K562 (cell line): ENCODE measurements around the gene SHLD1. TPM values are rescaled to one million over a fixed set of nuclear protein-coding genes. Genes with fewer than 3 reads are reported as not detected.

ENCODE experiments used
- ATAC-seq: fragments of 200-7000 bp; cut with Tn5 transposase; 3 replicates; pipeline ENCODE4 v1.9.1; 2020; ENCODE audit warnings: moderate library complexity
- BruUV-seq: library from RNA; stranded (reverse); fragments of 400-500 nt; replicated peaks from 2 replicates; lab custom pipeline; 2021; lab: Mats Ljungman, UMichigan
- CTCF ChIA-PET: fragments of 300-600 bp; formaldehyde crosslinking; extraction: SDS; loops from one replicate; lab custom pipeline; 2021; ENCODE audit warnings: low intra/inter-chr PET ratio; lab: Yijun Ruan, JAX
- POLR2A ChIA-PET: fragments of 300-600, 350-650 bp; sonication (Branson Sonifier 250); formaldehyde crosslinking; extraction: SDS; loops from one replicate; lab custom pipeline; 2021; ENCODE audit warnings: antibody characterized with exemption, inconsistent platforms; lab: Yijun Ruan, JAX
- DNase-seq, 4 experiments: peaks; one replicate each; pipeline versions ENCODE4 v3.0.0 to v3.0.0-alpha.2; 2011 to 2018; ENCODE audit warnings: low spot score in 3 of 4, mixed read lengths in 3 of 4; ENCODE audit errors: extremely low read depth in 1 of 4
- FAIRE-seq: peaks from 2 replicates; lab custom pipeline; 2011; peaks lifted over from hg19 to GRCh38; lab: Jason Lieb, UNC
- H2AFZ ChIP-seq: 2 replicates; pipeline ENCODE4 v1.6.0; 2011; ENCODE audit warnings: low read depth, low read length, control low read depth, inconsistent platforms
- H3K27ac ChIP-seq: fragments of 200-600 bp; 3 replicates; pipeline ENCODE4 v1.8.0; 2011; ENCODE audit warnings: low read depth, mild to moderate bottlenecking, control low read depth, inconsistent platforms, low read length, moderate library complexity, mixed read lengths; ENCODE audit errors: extremely low read depth
- H3K27me3 ChIP-seq, 2 experiments: fragments of 300-600 bp in 1 of 2; 2 replicates in 1 of 2; 3 replicates in 1 of 2; pipeline versions ENCODE4 v1.6.0 to v1.8.0; 2011; ENCODE audit warnings: inconsistent platforms in 2 of 2, low read length in 2 of 2, mild to moderate bottlenecking in 1 of 2, mixed read lengths in 1 of 2, moderate library complexity in 1 of 2; ENCODE audit not compliant: control insufficient read depth in 2 of 2, insufficient read depth in 2 of 2
- H3K36me3 ChIP-seq: fragments of 300-600 bp; 3 replicates; pipeline ENCODE4 v1.8.0; 2011; ENCODE audit warnings: mild to moderate bottlenecking, low read length, inconsistent platforms; ENCODE audit not compliant: control insufficient read depth, insufficient read depth
- H3K4me1 ChIP-seq, 2 experiments: fragments of 200-600 bp in 1 of 2; replicated peaks in 1 of 2; 2 replicates in 1 of 2; 3 replicates in 1 of 2; pipeline versions ENCODE4 v1.5.1 to v1.8.0; 2011; ENCODE audit warnings: inconsistent platforms in 2 of 2, low read length in 2 of 2, mild to moderate bottlenecking in 1 of 2, mixed read lengths in 1 of 2, moderate library complexity in 1 of 2; ENCODE audit not compliant: control insufficient read depth in 2 of 2, insufficient read depth in 2 of 2
- H3K4me2 ChIP-seq: 2 replicates; pipeline ENCODE4 v1.6.1; 2011; ENCODE audit warnings: low read length, control low read depth, inconsistent platforms, mixed read lengths; ENCODE audit not compliant: insufficient read depth
- H3K4me3 ChIP-seq: fragments of 200-600 bp; sonication (generic), shearing (Covaris generic); 2 replicates; pipeline ENCODE4 v1.5.1; 2016; ENCODE audit warnings: control low read depth, inconsistent platforms
- H3K79me2 ChIP-seq: fragments of 200-600 bp; 3 replicates; pipeline ENCODE4 v1.8.0; 2011; ENCODE audit warnings: low read length, inconsistent platforms; ENCODE audit not compliant: control insufficient read depth, insufficient read depth
- H3K9ac ChIP-seq, 2 experiments: 2 replicates each; pipeline versions ENCODE4 v1.6.0 to v1.6.1; 2011; ENCODE audit warnings: low read depth in 2 of 2, low read length in 2 of 2, control low read depth in 1 of 2, inconsistent platforms in 1 of 2, mild to moderate bottlenecking in 1 of 2, mixed read lengths in 1 of 2; ENCODE audit not compliant: insufficient read depth in 1 of 2
- H3K9me1 ChIP-seq: one replicate; pipeline ENCODE4 v1.6.0; 2011; ENCODE audit warnings: inconsistent platforms, mild to moderate bottlenecking, low read length, moderate library complexity; ENCODE audit not compliant: control insufficient read depth, insufficient read depth
- H3K9me3 ChIP-seq: replicated peaks from 2 replicates; pipeline ENCODE4 v1.5.1; 2011; ENCODE audit warnings: low read depth, low read length, inconsistent platforms; ENCODE audit not compliant: control insufficient read depth, insufficient read depth
- H4K20me1 ChIP-seq: replicated peaks from 2 replicates; pipeline ENCODE4 v1.6.1; 2011; ENCODE audit warnings: low read length, inconsistent platforms, mixed read lengths; ENCODE audit not compliant: control insufficient read depth, insufficient read depth
- BCL6 ChIP-seq: fragments of 250-450 bp; sonication (Bioruptor Pico); IDR thresholded peaks from 2 replicates; pipeline ENCODE4 v1.4.0; 2020
- CREBBP ChIP-seq: IDR thresholded peaks from one replicate; pipeline ENCODE4 v1.6.1; 2012; ENCODE audit warnings: low read depth, mild to moderate bottlenecking, control low read depth, inconsistent platforms, low read length
- KLF1 ChIP-seq: fragments of 450-650 bp; IDR thresholded peaks from 2 replicates; pipeline ENCODE4 v1.6.1; 2016; ENCODE audit warnings: missing genetic modification characterization, missing compliant biosample characterization
- TRIM24 ChIP-seq, 2 experiments: fragments of 450-650 bp; IDR thresholded peaks; 2 replicates each; pipeline ENCODE4 v1.6.1; 2016
- ZBTB33 ChIP-seq: sonication (generic); formaldehyde crosslinking; IDR thresholded peaks from 2 replicates; pipeline ENCODE4 v1.8.1; 2023; ENCODE audit warnings: mild to moderate bottlenecking, missing genetic modification reagents
- WGBS: fragments of 100-300 bp; shearing (Covaris generic); methylation state at CpG from one replicate; pipeline ENCODE4 v1.1.6; 2016; ENCODE audit warnings: low coverage, mixed read lengths; ENCODE audit not compliant: insufficient coverage; ENCODE audit errors: missing lambda C conversion rate; 5-methylcytosine and 5-hydroxymethylcytosine counted together
- in situ Hi-C: fragments of 300-500 bp; cut with MboI; formaldehyde crosslinking; loops from 4 replicates; pipeline ENCODE4 v1.15.0; 2018; ENCODE audit warnings: inconsistent platforms, mixed read lengths
- intact Hi-C: fragments of 100-400 bp; cut with micrococcal nuclease; formaldehyde crosslinking; loops from 2 replicates; pipeline ENCODE4 v1.14.2; 2022
- polyA plus RNA-seq, 8 experiments: library from polyadenylated mRNA; depleted of rRNA in 4 of 8; stranded (reverse) in 5 of 8; unstranded in 3 of 8; fragments of >200 nt; fragmentation: Nextera tagmentation in 2 of 8; fragmentation: Illumina TruSeq in 1 of 8; extraction: Ambion mirVana in 2 of 8; extraction: Trizol in 1 of 8; gene quantifications; 2 replicates each; pipeline versions ENCODE4 v1.2.1 to v1.2.3, GENCODE V29; 2011 to 2014; ENCODE audit warnings: inconsistent platforms in 1 of 8, missing spikeins in 1 of 8
- total RNA-seq, 7 experiments: library from RNA; depleted of rRNA in 6 of 7; stranded (reverse); fragments of >200 nt in 6 of 7; fragmentation: Illumina TruSeq in 2 of 7; extraction: Trizol in 2 of 7; gene quantifications; 2 replicates each; pipeline versions ENCODE4 v1.2.1 to v1.2.3, GENCODE V29; 2011 to 2021; ENCODE audit warnings: low replicate concordance in 1 of 7

The SHLD1 gene
- total and polyA plus RNA-seq, 9 of the 15 experiments (the other 6 are each of a cell fraction or from before 2014, with no cell fraction given) = 3.7 to 21.6 (median 8.2) TPM

- peaks cover 7 to 12% of the 10 kb centered on the region in 2 experiments; a peak in 3 of 5 replicates for H3K27me3 ChIP-seq
- no TSS peak for BruUV-seq
These were observed 143.4 kb downstream of the SHLD1 start for GRCh38 chr20:5893621-5894020.

More at GRCh38 chr20:5893621-5894020, 143.4 kb downstream of the SHLD1 start:
- H3K36me3 ChIP-seq = no peaks in the 10 kb centered on the region
- no peak for DNase-seq
- H2AFZ ChIP-seq = no peak overlapping the region
- H3K4me1 ChIP-seq = no peaks in the 10 kb centered on the region
- WGBS = 0% methylated on average over 2 of the region's 2 CpGs
- no peak for FAIRE-seq
- H3K4me2 ChIP-seq = no peak overlapping the region
- ChIA-PET CTCF (no interaction called here), POLR2A (interaction anchor here (1.6 kb wide), 1 partner anchor 53 kb away, joined by 3 read pairs; no protein-coding TSS in a partner anchor)
- H3K9me3 ChIP-seq = no peaks in the 10 kb centered on the region
- H3K9me1 ChIP-seq = no peaks in the 10 kb centered on the region
- ATAC-seq = no peak
- no peak overlapping the region for H3K9ac ChIP-seq
- H3K27ac ChIP-seq = no peak overlapping the region
- H3K79me2 ChIP-seq = no peaks in the 10 kb centered on the region
- no peak overlapping the region for H3K4me3 ChIP-seq
- in situ Hi-C loops = no loop called here
- no peak for TF ChIP-seq KLF1 (tag)
- TF ChIP-seq ZBTB33 = no peak
- no peak for TF ChIP-seq TRIM24 (IDR thresholded peaks at IDR 0.05)
- TF ChIP-seq CREBBP = no peak
- no peak for TF ChIP-seq BCL6
- intact Hi-C loops = no loop called here
- H4K20me1 ChIP-seq = no peaks in the 10 kb centered on the region
